Breast epithelium (tissue), 4 donors: Measurements from ENCODE around the gene CBX8. TPM values are rescaled to one million over a fixed set of nuclear protein-coding genes. Genes with fewer than 3 reads are reported as not detected.

Experiments
- DNase-seq, 2 donors: peaks; one replicate each; pipeline ENCODE4 v3.0.0-alpha.2; 2019; ENCODE audit warnings: low spot score in 2 of 2
- H3K27ac ChIP-seq, 2 donors: fragments of 200-600 bp; sonication (generic) in 1 of 2; one replicate each; pipeline ENCODE4 v1.5.1; 2016 to 2019; ENCODE audit warnings: mild to moderate bottlenecking in 1 of 2
- H3K27me3 ChIP-seq, 2 donors: fragments of 200-600 bp; sonication (generic) in 1 of 2; one replicate each; pipeline versions ENCODE4 v1.5.1 to v1.6.0; 2017 to 2019; ENCODE audit warnings: control low read depth in 1 of 2, mild to moderate bottlenecking in 1 of 2
- H3K36me3 ChIP-seq: fragments of 200-600 bp; one replicate; pipeline ENCODE4 v1.5.1; 2019
- H3K4me1 ChIP-seq, 2 donors: fragments of 200-600 bp; sonication (generic); one replicate each; pipeline ENCODE4 v1.5.1; 2016 to 2019; ENCODE audit warnings: control low read depth in 1 of 2
- H3K4me3 ChIP-seq, 3 donors: fragments of 200-600 bp; sonication (generic); 1 replicate in 2 of 3; 2 replicates in 1 of 3; pipeline ENCODE4 v1.5.1; 2016 to 2019; ENCODE audit warnings: mild to moderate bottlenecking in 3 of 3, moderate library complexity in 2 of 3
- H3K9me3 ChIP-seq, 2 donors: fragments of 200-600 bp; sonication (generic) in 1 of 2; one replicate each; pipeline ENCODE4 v1.5.1; 2016 to 2019; ENCODE audit warnings: control low read depth in 1 of 2
- POLR2A ChIP-seq: fragments of 450-650 bp; IDR thresholded peaks from one replicate; pipeline ENCODE4 v1.6.1; 2016; ENCODE audit warnings: antibody characterized with exemption, mild to moderate bottlenecking, moderate library complexity
- POLR2AphosphoS5 ChIP-seq, 3 donors: sonication (generic); formaldehyde crosslinking; IDR thresholded peaks; one replicate each; pipeline ENCODE4 v1.6.1; 2017; ENCODE audit warnings: antibody characterized with exemption in 3 of 3
- intact Hi-C: fragments of 100-400 bp; cut with DNase I; formaldehyde crosslinking; loops from one replicate; pipeline ENCODE4 v1.15.1; 2023; ENCODE audit warnings: low total_unique reads
- total RNA-seq, 3 donors: library from RNA; depleted of rRNA; stranded (reverse); fragments of >200 nt; gene quantifications; one replicate each; pipeline ENCODE4 v1.1.0, GENCODE V29; 2016
- TF ChIP-seq, protein P1 (sequence below), 3 donors: fragments of 450-650 bp; IDR thresholded peaks; one replicate each; pipeline ENCODE4 v1.5.1; 2016 to 2017; ENCODE audit warnings: antibody characterized with exemption in 3 of 3, mild to moderate bottlenecking in 3 of 3, moderate library complexity in 3 of 3

CBX8 gene
- total RNA-seq, 3 donors from 2014 or later: 1.9 to 9.2 (median 6.7) TPM

- Histone ChIP-seq H3K4me1 (peaks cover 16 to 25% of the 10 kb centered on the region in 2 donors), H3K27ac (peak overlapping the region; percentile 60 to 78)
Measured at GRCh38 chr17:79831265-79832217, 34.7 kb upstream of the CBX8 start.

GRCh38 chr17:79830763-79831264 is 33.9 kb upstream of the CBX8 start:
- Histone ChIP-seq H3K4me3 (no peak overlapping the region), H3K36me3 (no peaks in the 10 kb centered on the region), H3K9me3 (no peaks in the 10 kb centered on the region), H3K4me1 (peaks cover 13 to 18% of the 10 kb centered on the region in 2 donors), H3K27ac (peak overlapping the region; percentile 60 to 78), H3K27me3 (no peaks in the 10 kb centered on the region)
- DNase-seq: no peak
- TF ChIP-seq, protein P1, sequence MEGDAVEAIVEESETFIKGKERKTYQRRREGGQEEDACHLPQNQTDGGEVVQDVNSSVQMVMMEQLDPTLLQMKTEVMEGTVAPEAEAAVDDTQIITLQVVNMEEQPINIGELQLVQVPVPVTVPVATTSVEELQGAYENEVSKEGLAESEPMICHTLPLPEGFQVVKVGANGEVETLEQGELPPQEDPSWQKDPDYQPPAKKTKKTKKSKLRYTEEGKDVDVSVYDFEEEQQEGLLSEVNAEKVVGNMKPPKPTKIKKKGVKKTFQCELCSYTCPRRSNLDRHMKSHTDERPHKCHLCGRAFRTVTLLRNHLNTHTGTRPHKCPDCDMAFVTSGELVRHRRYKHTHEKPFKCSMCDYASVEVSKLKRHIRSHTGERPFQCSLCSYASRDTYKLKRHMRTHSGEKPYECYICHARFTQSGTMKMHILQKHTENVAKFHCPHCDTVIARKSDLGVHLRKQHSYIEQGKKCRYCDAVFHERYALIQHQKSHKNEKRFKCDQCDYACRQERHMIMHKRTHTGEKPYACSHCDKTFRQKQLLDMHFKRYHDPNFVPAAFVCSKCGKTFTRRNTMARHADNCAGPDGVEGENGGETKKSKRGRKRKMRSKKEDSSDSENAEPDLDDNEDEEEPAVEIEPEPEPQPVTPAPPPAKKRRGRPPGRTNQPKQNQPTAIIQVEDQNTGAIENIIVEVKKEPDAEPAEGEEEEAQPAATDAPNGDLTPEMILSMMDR (IDR thresholded peaks at IDR 0.05): no peak
- TF ChIP-seq POLR2A: no peak
- TF ChIP-seq POLR2AphosphoS5 (IDR thresholded peaks at IDR 0.05): no peak
- intact Hi-C loops: no loop called here

More at GRCh38 chr17:79831265-79832217, 34.7 kb upstream of the CBX8 start:
- TF ChIP-seq, protein P1 (IDR thresholded peaks at IDR 0.05): no peak
- TF ChIP-seq POLR2AphosphoS5 (IDR thresholded peaks at IDR 0.05) (no peak), POLR2A (no peak)
- intact Hi-C loops: no loop called here
- Histone ChIP-seq H3K4me3 (peak overlapping the region; percentile 22 to 47 (median 30)), H3K27me3 (no peaks in the 10 kb centered on the region), H3K36me3 (no peaks in the 10 kb centered on the region), H3K9me3 (no peaks in the 10 kb centered on the region)
- DNase-seq: peak in 1 of 2 donors; percentile 82

DNA sequence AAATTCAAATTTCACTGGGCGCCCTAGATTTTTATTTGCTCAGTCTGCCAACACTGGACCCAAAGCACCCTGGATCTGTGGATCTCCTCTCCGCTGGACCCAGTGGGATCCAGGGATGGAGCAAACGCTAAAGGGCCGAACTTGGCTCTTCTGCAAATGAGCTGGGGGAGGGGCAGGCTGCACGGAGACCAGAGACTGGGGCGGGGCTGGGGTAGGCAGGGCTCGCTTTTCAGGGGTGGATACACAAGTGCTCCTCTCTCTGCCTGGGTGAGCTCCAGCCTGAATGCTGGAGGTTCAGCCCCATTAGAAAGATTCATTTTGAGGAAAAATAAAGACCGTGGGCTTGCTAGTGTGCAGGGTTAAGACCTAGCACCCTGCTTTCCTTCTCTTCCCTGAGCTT is 33.4 kb upstream of the CBX8 start:
- no peak for DNase-seq
- no peak overlapping the region for H3K4me3 ChIP-seq
- TF ChIP-seq POLR2AphosphoS5 (IDR thresholded peaks at IDR 0.05) (no peak), POLR2A (no peak)
- TF ChIP-seq, protein P1 (IDR thresholded peaks at IDR 0.05): no peak
- no peaks in the 10 kb centered on the region for H3K36me3 ChIP-seq
- intact Hi-C loops: no loop called here
- H3K9me3 ChIP-seq: no peaks in the 10 kb centered on the region
- no peak overlapping the region for H3K27ac ChIP-seq
- H3K27me3 ChIP-seq: no peaks in the 10 kb centered on the region
- peaks cover 13 to 16% of the 10 kb centered on the region in 2 donors for H3K4me1 ChIP-seq

GRCh38 chr17:79829457-79829856 is 32.6 kb upstream of the CBX8 start:
- TF ChIP-seq, protein P1 (IDR thresholded peaks at IDR 0.05): no peak
- no peak for TF ChIP-seq POLR2AphosphoS5 (IDR thresholded peaks at IDR 0.05)
- TF ChIP-seq POLR2A: no peak
- Histone ChIP-seq H3K27me3 (no peaks in the 10 kb centered on the region), H3K36me3 (no peaks in the 10 kb centered on the region), H3K27ac (peak overlapping the region; percentile 33 to 65), H3K9me3 (no peaks in the 10 kb centered on the region), H3K4me1 (peaks cover 13 to 16% of the 10 kb centered on the region in 2 donors), H3K4me3 (no peak overlapping the region)
- intact Hi-C loops: no loop called here
- no peak for DNase-seq

DNA sequence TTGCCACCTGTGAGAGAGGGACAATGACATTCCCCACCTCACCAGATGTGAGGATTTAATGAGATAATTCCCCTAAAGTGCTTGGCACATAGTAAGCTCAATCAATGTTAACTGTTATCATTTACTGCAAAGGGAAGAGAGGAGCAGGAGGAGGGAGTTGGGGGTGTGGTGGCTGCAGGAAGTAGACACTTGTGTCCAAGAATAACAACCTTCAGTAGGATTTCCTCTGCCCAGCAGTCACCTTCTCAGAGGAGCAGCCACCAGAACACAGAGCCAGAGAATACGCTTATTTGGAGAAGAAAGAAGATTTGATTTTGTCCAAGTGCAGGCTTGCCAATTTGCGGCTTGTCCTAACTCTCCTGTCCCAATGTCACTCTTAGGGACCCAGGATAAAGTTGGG is 32.1 kb upstream of the CBX8 start:
- H3K27me3 ChIP-seq: no peaks in the 10 kb centered on the region
- H3K4me3 ChIP-seq: no peak overlapping the region
- H3K4me1 ChIP-seq: peaks cover 13 to 16% of the 10 kb centered on the region in 2 donors
- no peaks in the 10 kb centered on the region for H3K36me3 ChIP-seq
- H3K9me3 ChIP-seq: no peaks in the 10 kb centered on the region
- TF ChIP-seq POLR2A (no peak), POLR2AphosphoS5 (IDR thresholded peaks at IDR 0.05) (no peak)
- TF ChIP-seq, protein P1 (IDR thresholded peaks at IDR 0.05): no peak
- intact Hi-C loops: no loop called here
- peak overlapping the region; percentile 33 to 65 for H3K27ac ChIP-seq
- DNase-seq: no peak
